HEK293 (cell line): ENCODE measurements around the gene PRRT1.

Experiments used
- HOXC10 ChIP-seq: sonication (generic); formaldehyde crosslinking; IDR thresholded peaks from 2 replicates; pipeline ENCODE4 v1.8.1; 2023; ENCODE audit warnings: mild to moderate bottlenecking, missing genetic modification reagents
- REPIN1 ChIP-seq: fragments of 450-650 bp; formaldehyde crosslinking; IDR thresholded peaks from 2 replicates; pipeline ENCODE4 v1.5.1; 2017; ENCODE audit warnings: missing biosample characterization, missing genetic modification characterization, low read depth
- SETDB1 ChIP-seq: IDR thresholded peaks from one replicate; pipeline ENCODE4 v1.6.1; 2017; ENCODE audit warnings: mild to moderate bottlenecking, low read length, moderate library complexity, mixed read lengths; ENCODE audit not compliant: insufficient read length
- ZNF169 ChIP-seq: fragments of 450-650 bp; formaldehyde crosslinking; IDR thresholded peaks from 2 replicates; pipeline ENCODE4 v1.5.1; 2016; ENCODE audit warnings: missing biosample characterization, missing genetic modification characterization
- ZNF266 ChIP-seq: fragments of 450-650 bp; formaldehyde crosslinking; IDR thresholded peaks from 2 replicates; pipeline ENCODE4 v1.5.1; 2016; ENCODE audit warnings: missing biosample characterization, missing genetic modification characterization, low read depth
- ZNF391 ChIP-seq: fragments of 450-650 bp; formaldehyde crosslinking; IDR thresholded peaks from 2 replicates; pipeline ENCODE4 v1.5.1; 2016; ENCODE audit warnings: low read depth, missing biosample characterization, missing genetic modification characterization, borderline replicate concordance
- ZNF555 ChIP-seq: fragments of 450-650 bp; formaldehyde crosslinking; conservative IDR thresholded peaks from 2 replicates; pipeline ENCODE4 v1.5.1; 2017; ENCODE audit warnings: missing biosample characterization, mild to moderate bottlenecking, missing genetic modification characterization, inconsistent platforms
- ZNF629 ChIP-seq: fragments of 450-650 bp; formaldehyde crosslinking; IDR thresholded peaks from 2 replicates; pipeline ENCODE4 v1.5.1; 2017; ENCODE audit warnings: missing biosample characterization, missing genetic modification characterization
- ZNF654 ChIP-seq: fragments of 450-650 bp; formaldehyde crosslinking; IDR thresholded peaks from 2 replicates; pipeline ENCODE4 v1.5.1; 2016; ENCODE audit warnings: low read depth, missing biosample characterization, missing genetic modification characterization
- ZNF707 ChIP-seq: fragments of 450-650 bp; formaldehyde crosslinking; IDR thresholded peaks from 2 replicates; pipeline ENCODE4 v1.5.1; 2016; ENCODE audit warnings: missing biosample characterization, missing genetic modification characterization
- TF ChIP-seq, protein P1 (sequence below): fragments of 450-650 bp; formaldehyde crosslinking; IDR thresholded peaks from 2 replicates; pipeline ENCODE4 v1.5.1; 2017; ENCODE audit warnings: missing biosample characterization, missing genetic modification characterization
- TF ChIP-seq, protein P2 (sequence below): fragments of 450-650 bp; formaldehyde crosslinking; IDR thresholded peaks from 2 replicates; pipeline ENCODE4 v1.5.1; 2016; ENCODE audit warnings: missing biosample characterization, missing genetic modification characterization
- TF ChIP-seq, protein P3 (sequence below): fragments of 450-650 bp; formaldehyde crosslinking; IDR thresholded peaks from 2 replicates; pipeline ENCODE4 v1.5.1; 2016; ENCODE audit warnings: missing biosample characterization, missing genetic modification characterization
- TF ChIP-seq, protein P4 (sequence below): fragments of 450-650 bp; IDR thresholded peaks from 2 replicates; pipeline ENCODE4 v1.5.1; 2018; ENCODE audit warnings: missing biosample characterization, mild to moderate bottlenecking, missing genetic modification characterization
- TF ChIP-seq, protein P5 (sequence below): fragments of 450-650 bp; formaldehyde crosslinking; IDR thresholded peaks from 2 replicates; pipeline ENCODE4 v1.5.1; 2016; ENCODE audit warnings: missing biosample characterization, missing genetic modification characterization
- TF ChIP-seq, protein P6 (sequence below): fragments of 450-650 bp; formaldehyde crosslinking; IDR thresholded peaks from 2 replicates; pipeline ENCODE4 v1.5.1; 2016; ENCODE audit warnings: missing biosample characterization, missing genetic modification characterization, borderline replicate concordance
- TF ChIP-seq, protein P7 (sequence below): fragments of 450-650 bp; formaldehyde crosslinking; conservative IDR thresholded peaks from 2 replicates; pipeline ENCODE4 v1.5.1; 2016; ENCODE audit warnings: low read depth, missing biosample characterization, missing genetic modification characterization

Gene PRRT1

DNA sequence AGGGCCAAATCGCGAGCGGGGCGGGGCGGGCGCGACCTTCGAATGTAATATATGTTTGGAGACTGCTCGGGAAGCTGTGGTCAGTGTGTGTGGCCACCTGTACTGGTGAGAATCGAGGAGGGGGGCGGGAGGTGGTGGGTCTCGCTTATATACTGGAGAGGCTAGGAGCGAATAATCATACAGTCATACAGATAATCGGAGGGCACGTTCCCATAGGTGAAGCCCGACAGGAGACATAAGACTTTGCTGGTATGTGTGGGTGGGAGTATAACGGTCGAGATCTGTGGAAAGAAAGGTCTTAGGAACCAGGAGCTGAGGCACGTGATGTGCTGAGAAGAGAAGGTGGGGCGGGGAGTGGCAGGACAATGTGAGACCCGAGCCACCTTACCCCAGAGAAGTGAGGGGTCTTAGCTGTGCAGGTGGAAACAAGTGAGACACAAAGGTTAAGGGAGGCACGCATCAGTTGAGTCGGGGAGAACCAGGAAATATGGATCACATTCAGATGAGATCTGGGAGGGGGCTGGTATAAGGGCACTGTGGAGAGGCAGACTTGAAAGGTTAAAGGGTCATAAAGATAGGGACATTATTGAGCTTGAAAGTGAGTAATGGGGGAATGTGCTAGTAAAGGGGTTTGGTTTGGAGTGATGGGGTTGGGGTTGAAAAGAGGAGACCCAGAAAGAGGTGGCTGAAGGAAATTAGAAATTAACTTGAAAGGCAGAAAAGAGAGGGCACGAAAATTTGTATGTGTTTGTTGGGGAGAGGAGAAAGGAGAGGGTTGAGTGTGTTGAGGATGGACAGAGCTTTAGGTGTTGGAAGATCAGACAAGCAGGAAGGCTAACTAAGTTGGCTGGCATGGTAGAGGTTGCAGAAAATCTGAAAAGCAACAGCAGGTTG, 27.1 kb upstream of the PRRT1 start (continued):
- no peak for TF ChIP-seq ZNF707 (tag by site-specific recombination)
- no peak for TF ChIP-seq ZNF654
- no peak for TF ChIP-seq ZNF169 (tag by site-specific recombination)
- TF ChIP-seq ZNF266 (tag by site-specific recombination): no peak
- no peak for TF ChIP-seq HOXC10 (CRISPR knock-in tag)
- TF ChIP-seq, protein P1, sequence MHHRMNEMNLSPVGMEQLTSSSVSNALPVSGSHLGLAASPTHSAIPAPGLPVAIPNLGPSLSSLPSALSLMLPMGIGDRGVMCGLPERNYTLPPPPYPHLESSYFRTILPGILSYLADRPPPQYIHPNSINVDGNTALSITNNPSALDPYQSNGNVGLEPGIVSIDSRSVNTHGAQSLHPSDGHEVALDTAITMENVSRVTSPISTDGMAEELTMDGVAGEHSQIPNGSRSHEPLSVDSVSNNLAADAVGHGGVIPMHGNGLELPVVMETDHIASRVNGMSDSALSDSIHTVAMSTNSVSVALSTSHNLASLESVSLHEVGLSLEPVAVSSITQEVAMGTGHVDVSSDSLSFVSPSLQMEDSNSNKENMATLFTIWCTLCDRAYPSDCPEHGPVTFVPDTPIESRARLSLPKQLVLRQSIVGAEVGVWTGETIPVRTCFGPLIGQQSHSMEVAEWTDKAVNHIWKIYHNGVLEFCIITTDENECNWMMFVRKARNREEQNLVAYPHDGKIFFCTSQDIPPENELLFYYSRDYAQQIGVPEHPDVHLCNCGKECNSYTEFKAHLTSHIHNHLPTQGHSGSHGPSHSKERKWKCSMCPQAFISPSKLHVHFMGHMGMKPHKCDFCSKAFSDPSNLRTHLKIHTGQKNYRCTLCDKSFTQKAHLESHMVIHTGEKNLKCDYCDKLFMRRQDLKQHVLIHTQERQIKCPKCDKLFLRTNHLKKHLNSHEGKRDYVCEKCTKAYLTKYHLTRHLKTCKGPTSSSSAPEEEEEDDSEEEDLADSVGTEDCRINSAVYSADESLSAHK: peak; percentile 18; the same call in 1 of the 2 replicates
- no peak for TF ChIP-seq ZNF555 (tag by site-specific recombination)
- no peak for TF ChIP-seq REPIN1 (tag by site-specific recombination)
- peak; percentile 73; the same call in 1 of the 2 replicates for TF ChIP-seq ZNF391 (tag by site-specific recombination)
- TF ChIP-seq, protein P2, sequence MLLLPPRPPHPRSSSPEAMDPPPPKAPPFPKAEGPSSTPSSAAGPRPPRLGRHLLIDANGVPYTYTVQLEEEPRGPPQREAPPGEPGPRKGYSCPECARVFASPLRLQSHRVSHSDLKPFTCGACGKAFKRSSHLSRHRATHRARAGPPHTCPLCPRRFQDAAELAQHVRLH (tag by site-specific recombination): no peak
- TF ChIP-seq ZNF629 (tag by site-specific recombination): no peak
- TF ChIP-seq, protein P3, sequence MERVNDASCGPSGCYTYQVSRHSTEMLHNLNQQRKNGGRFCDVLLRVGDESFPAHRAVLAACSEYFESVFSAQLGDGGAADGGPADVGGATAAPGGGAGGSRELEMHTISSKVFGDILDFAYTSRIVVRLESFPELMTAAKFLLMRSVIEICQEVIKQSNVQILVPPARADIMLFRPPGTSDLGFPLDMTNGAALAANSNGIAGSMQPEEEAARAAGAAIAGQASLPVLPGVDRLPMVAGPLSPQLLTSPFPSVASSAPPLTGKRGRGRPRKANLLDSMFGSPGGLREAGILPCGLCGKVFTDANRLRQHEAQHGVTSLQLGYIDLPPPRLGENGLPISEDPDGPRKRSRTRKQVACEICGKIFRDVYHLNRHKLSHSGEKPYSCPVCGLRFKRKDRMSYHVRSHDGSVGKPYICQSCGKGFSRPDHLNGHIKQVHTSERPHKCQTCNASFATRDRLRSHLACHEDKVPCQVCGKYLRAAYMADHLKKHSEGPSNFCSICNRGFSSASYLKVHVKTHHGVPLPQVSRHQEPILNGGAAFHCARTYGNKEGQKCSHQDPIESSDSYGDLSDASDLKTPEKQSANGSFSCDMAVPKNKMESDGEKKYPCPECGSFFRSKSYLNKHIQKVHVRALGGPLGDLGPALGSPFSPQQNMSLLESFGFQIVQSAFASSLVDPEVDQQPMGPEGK (tag by site-specific recombination): 0 out of 2 replicates have a peak, but pooled peaks have one; percentile 57
- TF ChIP-seq, protein P4, sequence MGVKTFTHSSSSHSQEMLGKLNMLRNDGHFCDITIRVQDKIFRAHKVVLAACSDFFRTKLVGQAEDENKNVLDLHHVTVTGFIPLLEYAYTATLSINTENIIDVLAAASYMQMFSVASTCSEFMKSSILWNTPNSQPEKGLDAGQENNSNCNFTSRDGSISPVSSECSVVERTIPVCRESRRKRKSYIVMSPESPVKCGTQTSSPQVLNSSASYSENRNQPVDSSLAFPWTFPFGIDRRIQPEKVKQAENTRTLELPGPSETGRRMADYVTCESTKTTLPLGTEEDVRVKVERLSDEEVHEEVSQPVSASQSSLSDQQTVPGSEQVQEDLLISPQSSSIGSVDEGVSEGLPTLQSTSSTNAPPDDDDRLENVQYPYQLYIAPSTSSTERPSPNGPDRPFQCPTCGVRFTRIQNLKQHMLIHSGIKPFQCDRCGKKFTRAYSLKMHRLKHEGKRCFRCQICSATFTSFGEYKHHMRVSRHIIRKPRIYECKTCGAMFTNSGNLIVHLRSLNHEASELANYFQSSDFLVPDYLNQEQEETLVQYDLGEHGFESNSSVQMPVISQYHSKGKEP: no peak
- TF ChIP-seq, protein P5, sequence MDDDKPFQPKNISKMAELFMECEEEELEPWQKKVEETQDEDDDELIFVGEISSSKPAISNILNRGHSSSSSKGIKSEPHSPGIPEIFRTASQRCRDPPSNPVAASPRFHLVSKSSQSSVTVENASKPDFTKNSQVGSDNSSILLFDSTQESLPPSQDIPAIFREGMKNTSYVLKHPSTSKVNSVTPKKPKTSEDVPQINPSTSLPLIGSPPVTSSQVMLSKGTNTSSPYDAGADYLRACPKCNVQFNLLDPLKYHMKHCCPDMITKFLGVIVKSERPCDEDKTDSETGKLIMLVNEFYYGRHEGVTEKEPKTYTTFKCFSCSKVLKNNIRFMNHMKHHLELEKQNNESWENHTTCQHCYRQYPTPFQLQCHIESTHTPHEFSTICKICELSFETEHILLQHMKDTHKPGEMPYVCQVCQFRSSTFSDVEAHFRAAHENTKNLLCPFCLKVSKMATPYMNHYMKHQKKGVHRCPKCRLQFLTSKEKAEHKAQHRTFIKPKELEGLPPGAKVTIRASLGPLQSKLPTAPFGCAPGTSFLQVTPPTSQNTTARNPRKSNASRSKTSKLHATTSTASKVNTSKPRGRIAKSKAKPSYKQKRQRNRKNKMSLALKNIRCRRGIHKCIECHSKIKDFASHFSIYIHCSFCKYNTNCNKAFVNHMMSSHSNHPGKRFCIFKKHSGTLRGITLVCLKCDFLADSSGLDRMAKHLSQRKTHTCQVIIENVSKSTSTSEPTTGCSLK: no peak
- TF ChIP-seq, protein P6, sequence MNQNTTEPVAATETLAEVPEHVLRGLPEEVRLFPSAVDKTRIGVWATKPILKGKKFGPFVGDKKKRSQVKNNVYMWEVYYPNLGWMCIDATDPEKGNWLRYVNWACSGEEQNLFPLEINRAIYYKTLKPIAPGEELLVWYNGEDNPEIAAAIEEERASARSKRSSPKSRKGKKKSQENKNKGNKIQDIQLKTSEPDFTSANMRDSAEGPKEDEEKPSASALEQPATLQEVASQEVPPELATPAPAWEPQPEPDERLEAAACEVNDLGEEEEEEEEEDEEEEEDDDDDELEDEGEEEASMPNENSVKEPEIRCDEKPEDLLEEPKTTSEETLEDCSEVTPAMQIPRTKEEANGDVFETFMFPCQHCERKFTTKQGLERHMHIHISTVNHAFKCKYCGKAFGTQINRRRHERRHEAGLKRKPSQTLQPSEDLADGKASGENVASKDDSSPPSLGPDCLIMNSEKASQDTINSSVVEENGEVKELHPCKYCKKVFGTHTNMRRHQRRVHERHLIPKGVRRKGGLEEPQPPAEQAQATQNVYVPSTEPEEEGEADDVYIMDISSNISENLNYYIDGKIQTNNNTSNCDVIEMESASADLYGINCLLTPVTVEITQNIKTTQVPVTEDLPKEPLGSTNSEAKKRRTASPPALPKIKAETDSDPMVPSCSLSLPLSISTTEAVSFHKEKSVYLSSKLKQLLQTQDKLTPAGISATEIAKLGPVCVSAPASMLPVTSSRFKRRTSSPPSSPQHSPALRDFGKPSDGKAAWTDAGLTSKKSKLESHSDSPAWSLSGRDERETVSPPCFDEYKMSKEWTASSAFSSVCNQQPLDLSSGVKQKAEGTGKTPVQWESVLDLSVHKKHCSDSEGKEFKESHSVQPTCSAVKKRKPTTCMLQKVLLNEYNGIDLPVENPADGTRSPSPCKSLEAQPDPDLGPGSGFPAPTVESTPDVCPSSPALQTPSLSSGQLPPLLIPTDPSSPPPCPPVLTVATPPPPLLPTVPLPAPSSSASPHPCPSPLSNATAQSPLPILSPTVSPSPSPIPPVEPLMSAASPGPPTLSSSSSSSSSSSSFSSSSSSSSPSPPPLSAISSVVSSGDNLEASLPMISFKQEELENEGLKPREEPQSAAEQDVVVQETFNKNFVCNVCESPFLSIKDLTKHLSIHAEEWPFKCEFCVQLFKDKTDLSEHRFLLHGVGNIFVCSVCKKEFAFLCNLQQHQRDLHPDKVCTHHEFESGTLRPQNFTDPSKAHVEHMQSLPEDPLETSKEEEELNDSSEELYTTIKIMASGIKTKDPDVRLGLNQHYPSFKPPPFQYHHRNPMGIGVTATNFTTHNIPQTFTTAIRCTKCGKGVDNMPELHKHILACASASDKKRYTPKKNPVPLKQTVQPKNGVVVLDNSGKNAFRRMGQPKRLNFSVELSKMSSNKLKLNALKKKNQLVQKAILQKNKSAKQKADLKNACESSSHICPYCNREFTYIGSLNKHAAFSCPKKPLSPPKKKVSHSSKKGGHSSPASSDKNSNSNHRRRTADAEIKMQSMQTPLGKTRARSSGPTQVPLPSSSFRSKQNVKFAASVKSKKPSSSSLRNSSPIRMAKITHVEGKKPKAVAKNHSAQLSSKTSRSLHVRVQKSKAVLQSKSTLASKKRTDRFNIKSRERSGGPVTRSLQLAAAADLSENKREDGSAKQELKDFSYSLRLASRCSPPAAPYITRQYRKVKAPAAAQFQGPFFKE: 0 out of 2 replicates have a peak, but pooled peaks have one; percentile 53
- TF ChIP-seq SETDB1: no peak
- TF ChIP-seq, protein P7, sequence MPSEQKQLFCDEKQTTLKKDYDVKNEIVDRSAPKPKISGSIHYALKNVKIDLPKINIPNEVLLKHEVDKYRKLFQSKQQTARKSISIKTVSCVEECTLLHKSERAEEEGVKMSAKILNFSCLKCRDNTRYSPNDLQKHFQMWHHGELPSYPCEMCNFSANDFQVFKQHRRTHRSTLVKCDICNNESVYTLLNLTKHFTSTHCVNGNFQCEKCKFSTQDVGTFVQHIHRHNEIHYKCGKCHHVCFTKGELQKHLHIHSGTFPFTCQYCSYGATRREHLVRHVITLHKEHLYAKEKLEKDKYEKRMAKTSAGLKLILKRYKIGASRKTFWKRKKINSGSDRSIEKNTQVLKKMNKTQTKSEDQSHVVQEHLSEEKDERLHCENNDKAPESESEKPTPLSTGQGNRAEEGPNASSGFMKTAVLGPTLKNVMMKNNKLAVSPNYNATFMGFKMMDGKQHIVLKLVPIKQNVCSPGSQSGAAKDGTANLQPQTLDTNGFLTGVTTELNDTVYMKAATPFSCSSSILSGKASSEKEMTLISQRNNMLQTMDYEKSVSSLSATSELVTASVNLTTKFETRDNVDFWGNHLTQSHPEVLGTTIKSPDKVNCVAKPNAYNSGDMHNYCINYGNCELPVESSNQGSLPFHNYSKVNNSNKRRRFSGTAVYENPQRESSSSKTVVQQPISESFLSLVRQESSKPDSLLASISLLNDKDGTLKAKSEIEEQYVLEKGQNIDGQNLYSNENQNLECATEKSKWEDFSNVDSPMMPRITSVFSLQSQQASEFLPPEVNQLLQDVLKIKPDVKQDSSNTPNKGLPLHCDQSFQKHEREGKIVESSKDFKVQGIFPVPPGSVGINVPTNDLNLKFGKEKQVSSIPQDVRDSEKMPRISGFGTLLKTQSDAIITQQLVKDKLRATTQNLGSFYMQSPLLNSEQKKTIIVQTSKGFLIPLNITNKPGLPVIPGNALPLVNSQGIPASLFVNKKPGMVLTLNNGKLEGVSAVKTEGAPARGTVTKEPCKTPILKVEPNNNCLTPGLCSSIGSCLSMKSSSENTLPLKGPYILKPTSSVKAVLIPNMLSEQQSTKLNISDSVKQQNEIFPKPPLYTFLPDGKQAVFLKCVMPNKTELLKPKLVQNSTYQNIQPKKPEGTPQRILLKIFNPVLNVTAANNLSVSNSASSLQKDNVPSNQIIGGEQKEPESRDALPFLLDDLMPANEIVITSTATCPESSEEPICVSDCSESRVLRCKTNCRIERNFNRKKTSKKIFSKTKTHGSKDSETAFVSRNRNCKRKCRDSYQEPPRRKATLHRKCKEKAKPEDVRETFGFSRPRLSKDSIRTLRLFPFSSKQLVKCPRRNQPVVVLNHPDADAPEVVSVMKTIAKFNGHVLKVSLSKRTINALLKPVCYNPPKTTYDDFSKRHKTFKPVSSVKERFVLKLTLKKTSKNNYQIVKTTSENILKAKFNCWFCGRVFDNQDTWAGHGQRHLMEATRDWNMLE (tag by site-specific recombination): no peak; the same call in 1 of the 2 replicates
